Measurements from ENCODE around the gene HRG. TPM values are rescaled to one million over a fixed set of nuclear protein-coding genes. Genes with fewer than 3 reads are reported as not detected.

HRG gene
- polyA plus RNA-seq, 1 donor = 2.0 TPM

Other genes with a start within 250 kb of the HRG start
- gene CRYGS, start 121.6 kb upstream of the HRG start, polyA plus RNA-seq (ENCODE audit: insufficient read length) = 11.6 TPM
- 25.9 TPM for gene TBCCD1, start 98.7 kb upstream of the HRG start, polyA plus RNA-seq (ENCODE audit: insufficient read length)
- 74.6 TPM for gene DNAJB11, start 95.3 kb upstream of the HRG start, polyA plus RNA-seq (ENCODE audit: insufficient read length)
- 0.62 TPM for gene AHSG, start 53.0 kb upstream of the HRG start, polyA plus RNA-seq (ENCODE audit: insufficient read length)
- 0.28 TPM for gene FETUB, start 25.6 kb upstream of the HRG start, polyA plus RNA-seq (ENCODE audit: insufficient read length)
- gene KNG1, start 51.3 kb downstream of the HRG start, polyA plus RNA-seq (ENCODE audit: insufficient read length) = 56.9 TPM
- gene EIF4A2, start 117.6 kb downstream of the HRG start, polyA plus RNA-seq (ENCODE audit: insufficient read length) = 869 TPM
- gene RFC4, start 140.5 kb downstream of the HRG start, polyA plus RNA-seq (ENCODE audit: insufficient read length) = 74.0 TPM
- 0.07 TPM for gene ADIPOQ, start 176.7 kb downstream of the HRG start, polyA plus RNA-seq (ENCODE audit: insufficient read length)

Measured in left kidney (tissue), 1 donor.